ENCODE measurements around the gene UPK3A. TPM values are rescaled to one million over a fixed set of nuclear protein-coding genes. Genes with fewer than 3 reads are reported as not detected.

The UPK3A gene
- total and polyA plus RNA-seq, 2 experiments from 2014 or later = 0.47 TPM; not detected in 1

- H3F3A ChIP-seq (replicated peaks; ENCODE audit: low read depth) = peaks cover 14% of the 10 kb centered on the region
- H3K4me1 ChIP-seq (ENCODE audit: insufficient read depth) = peaks cover 20% of the 10 kb centered on the region
- peak overlapping the region; percentile 92 for H3K27ac ChIP-seq (ENCODE audit: low read depth)
- TF ChIP-seq POLR2AphosphoS5 (IDR thresholded peaks at IDR 0.05; ENCODE audit: low read depth) = no peak
- no peak for TF ChIP-seq STAT1 (IDR thresholded peaks at IDR 0.05; ENCODE audit: unreplicated experiment)
- no peak for TF ChIP-seq CREB1 (CRISPR knock-in tag; IDR thresholded peaks at IDR 0.05; ENCODE audit: low read depth)
- no peak for TF ChIP-seq EZH2 (IDR thresholded peaks at IDR 0.05; ENCODE audit: low read depth, unreplicated experiment)
- no peak for TF ChIP-seq ZNF114 (CRISPR knock-in tag; IDR thresholded peaks at IDR 0.05)
- no peak for TF ChIP-seq ZNF462 (CRISPR knock-in tag; IDR thresholded peaks at IDR 0.05)
- TF ChIP-seq, protein P1, sequence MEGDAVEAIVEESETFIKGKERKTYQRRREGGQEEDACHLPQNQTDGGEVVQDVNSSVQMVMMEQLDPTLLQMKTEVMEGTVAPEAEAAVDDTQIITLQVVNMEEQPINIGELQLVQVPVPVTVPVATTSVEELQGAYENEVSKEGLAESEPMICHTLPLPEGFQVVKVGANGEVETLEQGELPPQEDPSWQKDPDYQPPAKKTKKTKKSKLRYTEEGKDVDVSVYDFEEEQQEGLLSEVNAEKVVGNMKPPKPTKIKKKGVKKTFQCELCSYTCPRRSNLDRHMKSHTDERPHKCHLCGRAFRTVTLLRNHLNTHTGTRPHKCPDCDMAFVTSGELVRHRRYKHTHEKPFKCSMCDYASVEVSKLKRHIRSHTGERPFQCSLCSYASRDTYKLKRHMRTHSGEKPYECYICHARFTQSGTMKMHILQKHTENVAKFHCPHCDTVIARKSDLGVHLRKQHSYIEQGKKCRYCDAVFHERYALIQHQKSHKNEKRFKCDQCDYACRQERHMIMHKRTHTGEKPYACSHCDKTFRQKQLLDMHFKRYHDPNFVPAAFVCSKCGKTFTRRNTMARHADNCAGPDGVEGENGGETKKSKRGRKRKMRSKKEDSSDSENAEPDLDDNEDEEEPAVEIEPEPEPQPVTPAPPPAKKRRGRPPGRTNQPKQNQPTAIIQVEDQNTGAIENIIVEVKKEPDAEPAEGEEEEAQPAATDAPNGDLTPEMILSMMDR (conservative IDR thresholded peaks at IDR 0.05; ENCODE audit: low read depth in 2 of 2) = no peak
- no peak for TF ChIP-seq EZH2phosphoT487 (IDR thresholded peaks at IDR 0.05; ENCODE audit: unreplicated experiment)
- TF ChIP-seq NANOG (IDR thresholded peaks at IDR 0.05; ENCODE audit: borderline replicate concordance) = no peak
- TF ChIP-seq, protein P2, sequence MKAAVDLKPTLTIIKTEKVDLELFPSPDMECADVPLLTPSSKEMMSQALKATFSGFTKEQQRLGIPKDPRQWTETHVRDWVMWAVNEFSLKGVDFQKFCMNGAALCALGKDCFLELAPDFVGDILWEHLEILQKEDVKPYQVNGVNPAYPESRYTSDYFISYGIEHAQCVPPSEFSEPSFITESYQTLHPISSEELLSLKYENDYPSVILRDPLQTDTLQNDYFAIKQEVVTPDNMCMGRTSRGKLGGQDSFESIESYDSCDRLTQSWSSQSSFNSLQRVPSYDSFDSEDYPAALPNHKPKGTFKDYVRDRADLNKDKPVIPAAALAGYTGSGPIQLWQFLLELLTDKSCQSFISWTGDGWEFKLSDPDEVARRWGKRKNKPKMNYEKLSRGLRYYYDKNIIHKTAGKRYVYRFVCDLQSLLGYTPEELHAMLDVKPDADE (IDR thresholded peaks at IDR 0.05) = no peak
- no peak for TF ChIP-seq ZNF331 (CRISPR knock-in tag; IDR thresholded peaks at IDR 0.05; ENCODE audit: low read depth)
- no peak for TF ChIP-seq JUNB (IDR thresholded peaks at IDR 0.05; ENCODE audit: unreplicated experiment)
- TF ChIP-seq REST (IDR thresholded peaks at IDR 0.05; ENCODE audit: unreplicated experiment) = no peak
- peak; percentile 37 for DNase-seq (ENCODE audit: low spot score)
- H2AFZ ChIP-seq = peak overlapping the region; percentile 98
- Mint-ChIP-seq H3K4me3 (peak overlapping the region; percentile 75), H3K9me3 (no peaks in the 10 kb centered on the region), H3K27ac (peak overlapping the region; percentile 93), H3K36me3 (ENCODE audit: low read depth) (peaks cover 6% of the 10 kb centered on the region; the same call in 2 of the 3 replicates), H3K27me3 (ENCODE audit: insufficient read depth, low read depth, poor library complexity) (peaks cover 21% of the 10 kb centered on the region), H3K4me1 (peaks cover 30% of the 10 kb centered on the region)
- H4K20me1 ChIP-seq (replicated peaks; ENCODE audit: insufficient read depth) = peaks cover 12% of the 10 kb centered on the region
- H3K4me3 ChIP-seq = peak overlapping the region; percentile 95
- peaks cover 34% of the 10 kb centered on the region for H3K79me2 ChIP-seq (replicated peaks; ENCODE audit: insufficient read depth)
- H3K27me3 ChIP-seq (ENCODE audit: insufficient read depth) = no peaks in the 10 kb centered on the region; the same call in 1 of the 2 replicates
- H3K36me3 ChIP-seq (ENCODE audit: insufficient read depth) = no peaks in the 10 kb centered on the region
- peak overlapping the region; percentile 79 for H3K4me2 ChIP-seq
- 0 out of 2 replicates have a peak, but pooled peaks cover 3% of the 10 kb centered on the region for H3K9me2 ChIP-seq (ENCODE audit: insufficient read depth)
- peak; percentile 1 for ATAC-seq
These were observed 24.2 kb downstream of the UPK3A start for GRCh38 chr22:45308957-45309421.

All from GM23338 (cell line).